Epithelial cell of esophagus (primary cell): Measurements from ENCODE around the gene RNF187.
"Not testable (repeated sequence)": the region's sequence is repeated elsewhere in the genome, so short reads cannot be mapped to it uniquely, and the experiment has no call there.

Source experiments
- DNase-seq: peaks from one replicate; pipeline ENCODE4 v3.0.0; 2010; ENCODE audit warnings: low read depth
- H3K4me3 ChIP-seq: 2 replicates; pipeline ENCODE4 v1.5.1; 2011; ENCODE audit warnings: mild to moderate bottlenecking, low read length, control low read depth
- TF ChIP-seq, protein P1 (sequence below): IDR thresholded peaks from 2 replicates; pipeline ENCODE4 v1.5.1; 2011; ENCODE audit warnings: low read depth, mild to moderate bottlenecking, low read length, control low read depth, inconsistent platforms; ENCODE audit not compliant: insufficient read depth; ENCODE audit errors: missing control alignments

The RNF187 gene

GRCh38 chr1:228500901-228501871, 14.0 kb downstream of the RNF187 start:
- H3K4me3 ChIP-seq, result no peak overlapping the region

DNA sequence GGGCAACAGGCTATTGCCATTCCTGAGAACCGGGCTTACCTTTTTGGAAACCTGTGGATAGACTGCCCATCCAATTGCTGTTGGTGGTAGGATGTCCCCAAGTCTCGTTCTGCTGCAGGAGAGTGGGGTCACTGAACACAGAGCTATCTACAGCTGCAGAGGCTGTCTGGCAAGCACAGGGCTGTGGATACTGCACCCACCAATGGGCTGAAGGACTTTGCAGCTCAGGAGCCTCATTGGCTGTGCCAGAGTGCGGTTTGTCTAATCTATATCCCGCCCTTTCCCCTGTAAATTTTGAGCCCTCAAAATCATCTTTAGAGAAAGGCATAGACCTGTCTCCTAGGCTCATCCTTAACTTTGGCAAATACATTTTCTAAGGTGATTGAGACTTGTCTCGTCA, 15.3 kb downstream of the RNF187 start:
- DNase-seq, result no peak
- no peak overlapping the region for H3K4me3 ChIP-seq
- TF ChIP-seq, protein P1, sequence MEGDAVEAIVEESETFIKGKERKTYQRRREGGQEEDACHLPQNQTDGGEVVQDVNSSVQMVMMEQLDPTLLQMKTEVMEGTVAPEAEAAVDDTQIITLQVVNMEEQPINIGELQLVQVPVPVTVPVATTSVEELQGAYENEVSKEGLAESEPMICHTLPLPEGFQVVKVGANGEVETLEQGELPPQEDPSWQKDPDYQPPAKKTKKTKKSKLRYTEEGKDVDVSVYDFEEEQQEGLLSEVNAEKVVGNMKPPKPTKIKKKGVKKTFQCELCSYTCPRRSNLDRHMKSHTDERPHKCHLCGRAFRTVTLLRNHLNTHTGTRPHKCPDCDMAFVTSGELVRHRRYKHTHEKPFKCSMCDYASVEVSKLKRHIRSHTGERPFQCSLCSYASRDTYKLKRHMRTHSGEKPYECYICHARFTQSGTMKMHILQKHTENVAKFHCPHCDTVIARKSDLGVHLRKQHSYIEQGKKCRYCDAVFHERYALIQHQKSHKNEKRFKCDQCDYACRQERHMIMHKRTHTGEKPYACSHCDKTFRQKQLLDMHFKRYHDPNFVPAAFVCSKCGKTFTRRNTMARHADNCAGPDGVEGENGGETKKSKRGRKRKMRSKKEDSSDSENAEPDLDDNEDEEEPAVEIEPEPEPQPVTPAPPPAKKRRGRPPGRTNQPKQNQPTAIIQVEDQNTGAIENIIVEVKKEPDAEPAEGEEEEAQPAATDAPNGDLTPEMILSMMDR, result no peak

More at GRCh38 chr1:228500901-228501871, 14.0 kb downstream of the RNF187 start:
- peak; percentile 87 for DNase-seq
- TF ChIP-seq, protein P1, result peak; percentile 96

DNA sequence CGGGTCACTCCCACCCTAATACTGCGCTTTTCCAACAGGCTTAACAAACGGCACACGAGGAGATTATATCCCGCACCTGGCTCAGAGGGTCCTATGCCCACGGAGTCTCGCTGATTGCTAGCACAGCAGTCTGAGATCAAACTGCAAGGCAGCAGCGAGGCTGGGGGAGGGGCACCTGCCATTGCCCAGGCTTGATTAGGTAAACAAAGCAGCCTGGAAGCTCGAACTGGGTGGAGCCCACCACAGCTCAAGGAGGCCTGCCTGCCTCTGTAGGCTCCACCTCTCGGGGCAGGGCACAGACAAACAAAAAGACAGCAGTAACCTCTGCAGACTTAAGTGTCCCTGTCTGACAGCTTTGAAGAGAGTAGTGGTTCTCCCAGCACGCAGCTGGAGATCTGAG, 18.8 kb downstream of the RNF187 start:
- not testable (repeated sequence) for DNase-seq, H3K4me3 ChIP-seq

DNA sequence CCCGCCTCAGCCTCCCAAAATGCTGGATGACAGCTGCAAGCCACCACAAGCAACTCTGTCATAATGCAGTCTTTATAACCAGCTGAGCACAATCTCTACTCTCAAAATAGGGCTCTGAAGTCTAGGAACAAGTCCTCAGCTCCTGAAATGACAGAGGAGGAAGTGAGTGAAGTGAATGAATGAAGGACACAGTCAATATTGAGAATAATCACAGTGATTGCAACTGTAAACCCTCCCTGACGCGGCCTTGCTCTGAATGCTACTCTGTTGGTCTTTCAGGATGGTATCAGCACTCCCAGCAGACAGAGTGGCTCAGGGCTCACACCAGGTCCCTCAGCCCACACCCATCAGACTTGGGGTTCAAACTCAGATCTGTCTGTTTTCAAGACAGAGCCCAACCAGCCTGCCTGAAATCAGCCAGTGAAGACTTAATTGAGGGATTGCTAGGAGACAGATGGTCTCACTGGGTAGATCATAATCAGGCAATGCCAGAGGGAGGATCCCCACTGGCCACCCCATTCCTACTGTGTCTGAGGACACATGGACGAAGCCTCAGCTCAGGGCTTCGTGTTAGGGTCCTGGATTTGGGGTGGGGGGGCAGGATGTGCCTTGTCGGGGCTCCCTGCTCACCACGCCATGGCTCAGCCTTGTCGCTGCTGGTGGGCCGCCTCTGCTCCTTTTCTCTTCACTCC, 20.9 kb downstream of the RNF187 start:
- no peak for DNase-seq
- TF ChIP-seq, protein P1, result no peak
- no peak overlapping the region for H3K4me3 ChIP-seq

GRCh38 chr1:228508840-228509415, 21.7 kb downstream of the RNF187 start:
- no peak for DNase-seq

GRCh38 chr1:228510101-228510802, 23.1 kb downstream of the RNF187 start:
- TF ChIP-seq, protein P1, result no peak
- DNase-seq, result no peak

More at GRCh38 chr1:228508840-228509415, 21.7 kb downstream of the RNF187 start:
- TF ChIP-seq, protein P1, result no peak
- H3K4me3 ChIP-seq, result no peak overlapping the region

More at GRCh38 chr1:228510101-228510802, 23.1 kb downstream of the RNF187 start:
- no peak overlapping the region for H3K4me3 ChIP-seq
